ENCODE measurements around the gene KAT6B.

DNA sequence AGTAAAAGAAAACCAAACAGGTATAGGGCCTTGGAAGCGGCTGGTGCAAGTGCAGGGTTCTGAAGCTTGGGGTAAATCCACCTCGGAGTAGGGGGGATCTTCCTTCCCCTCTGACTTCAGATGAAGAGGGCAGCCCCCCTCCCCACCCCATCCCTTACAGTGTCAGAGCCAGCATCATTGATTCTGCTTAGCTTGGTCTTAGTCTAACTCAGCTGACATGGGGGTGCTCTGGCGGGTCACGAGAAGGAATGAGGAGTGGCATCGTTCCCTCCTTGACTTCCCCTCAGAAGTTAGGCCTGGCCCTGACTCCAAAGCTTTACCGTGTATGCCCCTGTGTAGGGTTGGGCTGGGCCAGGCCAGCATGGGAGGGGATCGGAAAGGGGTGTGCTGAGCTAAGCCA is 240.9 kb downstream of the KAT6B start:
- no peak for TF ChIP-seq POLR2AphosphoS5 (IDR thresholded peaks at IDR 0.05; ENCODE audit: low read depth, low read length)
- no peak for TF ChIP-seq POLR2A (IDR thresholded peaks at IDR 0.05; ENCODE audit: low read depth, low read length)
- no peak for TF ChIP-seq TAF1 (IDR thresholded peaks at IDR 0.05; ENCODE audit: low read depth, low read length)
- no peak for TF ChIP-seq SPI1 (IDR thresholded peaks at IDR 0.05; ENCODE audit: low read depth, low read length)
- no peak for TF ChIP-seq POU2F2 (IDR thresholded peaks at IDR 0.05; ENCODE audit: low read depth, low read length)
- TF ChIP-seq PAX5 (IDR thresholded peaks at IDR 0.05; ENCODE audit: insufficient read depth, low read length, severe bottlenecking), result no peak

All from GM12891 (cell line).